Kidney tubule cell (primary cell): ENCODE data around the gene STAT6.

Source experiments
- DNase-seq: peaks from one replicate; pipeline ENCODE4 v3.0.0-alpha.2; 2018; ENCODE audit warnings: low spot score

The STAT6 gene

GRCh38 chr12:57111031-57111734 is at the start of gene STAT6:
Gene STAT6 (minus strand): TSS chr12:57111362. CDS start chr12:57108278, 3,084 bp downstream.
- peak; percentile 90 for DNase-seq

- DNase-seq: no peak
These were observed 49.6 kb upstream of the STAT6 start for GRCh38 chr12:57160741-57161140.

- DNase-seq: no peak
These were observed 48.9 kb upstream of the STAT6 start for GRCh38 chr12:57160040-57160439.

- DNase-seq: no peak
These were observed 48.1 kb upstream of the STAT6 start for GRCh38 chr12:57159311-57159710.

- DNase-seq: no peak
These were observed 47.5 kb upstream of the STAT6 start for GRCh38 chr12:57158665-57159064.

- DNase-seq: no peak
These were observed 47.0 kb upstream of the STAT6 start for GRCh38 chr12:57158186-57158585.

GRCh38 chr12:57157588-57158173 is 46.5 kb upstream of the STAT6 start:
- no peak for DNase-seq

- DNase-seq: no peak
These were observed 45.7 kb upstream of the STAT6 start for GRCh38 chr12:57156701-57157403.

GRCh38 chr12:57154804-57155434 is 43.8 kb upstream of the STAT6 start:
- no peak for DNase-seq

- DNase-seq: no peak
These were observed 42.9 kb upstream of the STAT6 start for GRCh38 chr12:57154076-57154475.

GRCh38 chr12:57153415-57153997 is 42.3 kb upstream of the STAT6 start:
- no peak for DNase-seq

GRCh38 chr12:57152639-57153038 is 41.5 kb upstream of the STAT6 start:
- no peak for DNase-seq

GRCh38 chr12:57151741-57152630 is 40.8 kb upstream of the STAT6 start:
- DNase-seq: no peak

GRCh38 chr12:57150400-57151000 is 39.3 kb upstream of the STAT6 start:
- DNase-seq: no peak

GRCh38 chr12:57149245-57149900 is 38.2 kb upstream of the STAT6 start:
- no peak for DNase-seq

GRCh38 chr12:57148469-57149244 is 37.5 kb upstream of the STAT6 start:
- no peak for DNase-seq

- DNase-seq: peak; percentile 26
These were observed 36.1 kb upstream of the STAT6 start, which contains the start of gene LRP1-AS for GRCh38 chr12:57146961-57147944. Gene LRP1-AS (minus strand): TSS chr12:57147619.

GRCh38 chr12:57146092-57146491 is 34.9 kb upstream of the STAT6 start:
- no peak for DNase-seq
